Nephron progenitor cell (in vitro differentiated cells): ENCODE results near the gene PTBP3.
A peak's percentile ranks its signal among the peaks of the same experiment; 100 is the strongest.
"Not testable (repeated sequence)": the region's sequence is repeated elsewhere in the genome, so short reads cannot be mapped to it uniquely, and the experiment has no call there.

Source experiments
- DNase-seq: peaks from one replicate; pipeline ENCODE4 v3.0.0; 2021
- H3K27ac Mint-ChIP-seq: 2 replicates; pipeline ENCODE4 v1.8.0; 2021; ENCODE audit warnings: mild to moderate bottlenecking, moderate library complexity, mixed read lengths
- H3K27me3 Mint-ChIP-seq: 2 replicates; pipeline ENCODE4 v1.8.0; 2021; ENCODE audit warnings: mild to moderate bottlenecking, low read depth, mixed read lengths; ENCODE audit not compliant: poor library complexity
- H3K36me3 Mint-ChIP-seq: 2 replicates; pipeline ENCODE4 v1.8.0; 2021; ENCODE audit warnings: low read depth, mixed read lengths
- H3K4me1 Mint-ChIP-seq: 2 replicates; pipeline ENCODE4 v1.8.0; 2021; ENCODE audit warnings: mixed read lengths
- H3K4me3 Mint-ChIP-seq: 2 replicates; pipeline ENCODE4 v1.8.0; 2021; ENCODE audit warnings: mild to moderate bottlenecking, moderate library complexity, mixed read lengths
- H3K9me3 Mint-ChIP-seq: 2 replicates; pipeline ENCODE4 v1.8.0; 2021; ENCODE audit warnings: mild to moderate bottlenecking, moderate library complexity, mixed read lengths
- CTCF ChIP-seq: fragments of 200-600 bp; sonication (generic); IDR thresholded peaks from 2 replicates; pipeline ENCODE4 v1.5.0; 2021; ENCODE audit warnings: antibody characterized with exemption

Gene PTBP3

GRCh38 chr9:112379177-112380101, 46.0 kb upstream of the PTBP3 start:
- H3K27me3 Mint-ChIP-seq, result no peaks in the 10 kb centered on the region
- no peak for TF ChIP-seq CTCF
- peaks cover 37% of the 10 kb centered on the region for H3K9me3 Mint-ChIP-seq
- peak overlapping the region; percentile 96 for H3K4me3 Mint-ChIP-seq
- peaks cover 40% of the 10 kb centered on the region for H3K36me3 Mint-ChIP-seq
- DNase-seq, result peak; percentile 100
- peak overlapping the region; percentile 99 for H3K27ac Mint-ChIP-seq
- peaks cover 58% of the 10 kb centered on the region for H3K4me1 Mint-ChIP-seq

GRCh38 chr9:112378328-112379176, 45.1 kb upstream of the PTBP3 start:
- no peak for TF ChIP-seq CTCF
- H3K36me3 Mint-ChIP-seq, result peaks cover 47% of the 10 kb centered on the region
- H3K4me1 Mint-ChIP-seq, result peaks cover 50% of the 10 kb centered on the region
- DNase-seq, result no peak
- H3K27me3 Mint-ChIP-seq, result no peaks in the 10 kb centered on the region
- peak overlapping the region; percentile 96 for H3K4me3 Mint-ChIP-seq
- peak overlapping the region; percentile 61 for H3K27ac Mint-ChIP-seq
- peaks cover 45% of the 10 kb centered on the region for H3K9me3 Mint-ChIP-seq

- no peaks in the 10 kb centered on the region for H3K27me3 Mint-ChIP-seq
- H3K27ac Mint-ChIP-seq, result no peak overlapping the region
- peaks cover 43% of the 10 kb centered on the region for H3K4me1 Mint-ChIP-seq
- peaks cover 52% of the 10 kb centered on the region for H3K9me3 Mint-ChIP-seq
- DNase-seq, result no peak
- peak overlapping the region; percentile 96 for H3K4me3 Mint-ChIP-seq
- no peak for TF ChIP-seq CTCF
- H3K36me3 Mint-ChIP-seq, result peaks cover 52% of the 10 kb centered on the region
Observed at GRCh38 chr9:112377684-112378327, 44.4 kb upstream of the PTBP3 start.

GRCh38 chr9:112377087-112377486, 43.7 kb upstream of the PTBP3 start:
- TF ChIP-seq CTCF, result no peak
- Mint-ChIP-seq H3K4me1 (peaks cover 38% of the 10 kb centered on the region), H3K9me3 (peaks cover 58% of the 10 kb centered on the region), H3K4me3 (no peak overlapping the region), H3K36me3 (peaks cover 59% of the 10 kb centered on the region), H3K27me3 (no peaks in the 10 kb centered on the region), H3K27ac (no peak overlapping the region)
- DNase-seq, result no peak

GRCh38 chr9:112375361-112375760, 41.9 kb upstream of the PTBP3 start:
- Mint-ChIP-seq H3K27ac (no peak overlapping the region), H3K36me3 (peaks cover 71% of the 10 kb centered on the region), H3K9me3 (peaks cover 73% of the 10 kb centered on the region), H3K4me3 (no peak overlapping the region), H3K27me3 (no peaks in the 10 kb centered on the region), H3K4me1 (peaks cover 24% of the 10 kb centered on the region)
- DNase-seq, result no peak
- TF ChIP-seq CTCF, result no peak

GRCh38 chr9:112374232-112374631, 40.8 kb upstream of the PTBP3 start:
- H3K27ac Mint-ChIP-seq, H3K27me3 Mint-ChIP-seq, H3K4me3 Mint-ChIP-seq, DNase-seq: not testable (repeated sequence)
- Mint-ChIP-seq H3K36me3 (peaks cover 79% of the 10 kb centered on the region), H3K4me1 (peaks cover 18% of the 10 kb centered on the region), H3K9me3 (peaks cover 82% of the 10 kb centered on the region)

- H3K9me3 Mint-ChIP-seq, result peaks cover 84% of the 10 kb centered on the region
- H3K36me3 Mint-ChIP-seq, result peaks cover 77% of the 10 kb centered on the region
- H3K4me1 Mint-ChIP-seq, result peaks cover 12% of the 10 kb centered on the region
- not testable (repeated sequence) for DNase-seq, H3K27ac Mint-ChIP-seq, H3K4me3 Mint-ChIP-seq, H3K27me3 Mint-ChIP-seq
Observed at GRCh38 chr9:112373666-112374065, 40.2 kb upstream of the PTBP3 start.
